ENCODE measurements around the gene FAM151B. TPM values are rescaled to one million over a fixed set of nuclear protein-coding genes. Genes with fewer than 3 reads are reported as not detected.

Gene FAM151B
- total and polyA plus RNA-seq, 12 donors, result 1.1 to 5.7 (median 3.5) TPM

DNA sequence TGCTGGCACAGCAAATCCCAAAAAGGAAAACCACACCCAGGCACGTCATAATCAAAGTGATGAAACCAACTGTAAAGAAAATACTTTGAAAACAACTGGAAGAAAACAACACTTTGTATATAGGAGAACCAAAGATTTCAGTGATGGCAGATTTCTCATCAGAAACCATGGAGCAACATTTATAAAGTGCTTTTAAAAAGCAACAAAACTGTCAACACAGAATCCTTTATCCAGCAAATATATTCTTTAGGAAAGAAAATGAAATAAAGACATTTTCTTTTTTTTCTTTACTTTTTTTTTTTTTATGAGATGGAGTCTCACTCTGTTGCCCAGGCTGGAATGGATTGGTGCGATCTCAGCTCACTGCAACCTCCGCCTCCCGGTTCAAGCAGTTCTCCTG, 5.3 kb upstream of the FAM151B start:
- intact Hi-C loops (cut with DNase I), result loop anchor here (10.0 kb wide), 1 partner anchor 192 kb away; no protein-coding TSS in a partner anchor
- 71 to 85% (median 74%) methylated on average over 4 of the region's 4 CpGs for WGBS, 4 donors

DNA sequence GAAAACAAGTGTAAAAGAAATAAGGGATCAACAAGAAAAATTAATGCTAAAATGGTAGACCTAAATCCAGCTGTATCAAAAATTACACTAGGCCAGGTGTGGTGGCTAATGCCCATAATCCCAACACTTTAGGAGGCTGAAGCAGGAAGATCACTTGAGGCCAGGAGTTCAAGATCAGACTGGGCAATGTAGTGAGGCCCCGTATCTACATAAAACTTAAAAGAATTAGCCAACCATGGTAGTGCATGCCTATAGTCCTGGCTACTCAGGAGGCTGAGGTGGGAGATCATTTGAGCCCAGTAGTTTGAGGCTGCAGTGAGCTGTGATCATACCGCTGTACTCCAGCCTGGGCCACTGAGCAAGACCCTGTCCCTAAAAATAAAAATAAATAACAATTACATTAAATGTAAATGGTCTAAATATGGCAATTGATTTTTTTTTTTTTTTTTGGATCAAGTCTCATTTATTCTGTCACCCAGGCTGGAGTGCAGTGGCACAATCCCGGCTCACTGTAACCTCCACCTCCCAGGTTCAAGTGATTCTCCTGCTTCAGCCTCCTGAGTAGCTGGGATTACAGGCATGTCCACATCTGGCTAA, 4.2 kb upstream of the FAM151B start:
- Histone ChIP-seq H3K9me3 (replicated peaks in 1 of 3) (peaks cover 0 to 7% (median 0%) of the 10 kb centered on the region in 3 donors), H3K27me3 (no peaks in the 10 kb centered on the region), H3K36me3 (replicated peaks in 1 of 2) (no peaks in the 10 kb centered on the region), H3K4me3 (no peak overlapping the region), H3K4me1 (replicated peaks in 1 of 2) (peaks cover 10 to 11% of the 10 kb centered on the region in 2 donors), H3K27ac (no peak overlapping the region)
- DNase-seq, result no peak
- intact Hi-C loops (cut with DNase I), result loop anchor here (10.0 kb wide), 1 partner anchor 191 kb away; no protein-coding TSS in a partner anchor
- no peak for TF ChIP-seq POLR2A (IDR thresholded peaks at IDR 0.05)
- TF ChIP-seq, protein P1, sequence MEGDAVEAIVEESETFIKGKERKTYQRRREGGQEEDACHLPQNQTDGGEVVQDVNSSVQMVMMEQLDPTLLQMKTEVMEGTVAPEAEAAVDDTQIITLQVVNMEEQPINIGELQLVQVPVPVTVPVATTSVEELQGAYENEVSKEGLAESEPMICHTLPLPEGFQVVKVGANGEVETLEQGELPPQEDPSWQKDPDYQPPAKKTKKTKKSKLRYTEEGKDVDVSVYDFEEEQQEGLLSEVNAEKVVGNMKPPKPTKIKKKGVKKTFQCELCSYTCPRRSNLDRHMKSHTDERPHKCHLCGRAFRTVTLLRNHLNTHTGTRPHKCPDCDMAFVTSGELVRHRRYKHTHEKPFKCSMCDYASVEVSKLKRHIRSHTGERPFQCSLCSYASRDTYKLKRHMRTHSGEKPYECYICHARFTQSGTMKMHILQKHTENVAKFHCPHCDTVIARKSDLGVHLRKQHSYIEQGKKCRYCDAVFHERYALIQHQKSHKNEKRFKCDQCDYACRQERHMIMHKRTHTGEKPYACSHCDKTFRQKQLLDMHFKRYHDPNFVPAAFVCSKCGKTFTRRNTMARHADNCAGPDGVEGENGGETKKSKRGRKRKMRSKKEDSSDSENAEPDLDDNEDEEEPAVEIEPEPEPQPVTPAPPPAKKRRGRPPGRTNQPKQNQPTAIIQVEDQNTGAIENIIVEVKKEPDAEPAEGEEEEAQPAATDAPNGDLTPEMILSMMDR (IDR thresholded peaks at IDR 0.05), result no peak
- 91 to 100% (median 96%) methylated on average over 3 of the region's 3 CpGs for WGBS, 4 donors

More for the DNA sequence above, 5.3 kb upstream of the FAM151B start:
- Histone ChIP-seq H3K4me1 (replicated peaks in 1 of 2) (peaks cover 7 to 8% of the 10 kb centered on the region in 2 donors), H3K27ac (no peak overlapping the region), H3K9me3 (replicated peaks in 1 of 3) (peaks cover 0 to 7% (median 0%) of the 10 kb centered on the region in 3 donors), H3K4me3 (no peak overlapping the region), H3K36me3 (replicated peaks in 1 of 2) (no peaks in the 10 kb centered on the region), H3K27me3 (no peaks in the 10 kb centered on the region)
- TF ChIP-seq, protein P1 (IDR thresholded peaks at IDR 0.05), result no peak
- TF ChIP-seq POLR2A (IDR thresholded peaks at IDR 0.05), result no peak
- no peak for DNase-seq

DNA sequence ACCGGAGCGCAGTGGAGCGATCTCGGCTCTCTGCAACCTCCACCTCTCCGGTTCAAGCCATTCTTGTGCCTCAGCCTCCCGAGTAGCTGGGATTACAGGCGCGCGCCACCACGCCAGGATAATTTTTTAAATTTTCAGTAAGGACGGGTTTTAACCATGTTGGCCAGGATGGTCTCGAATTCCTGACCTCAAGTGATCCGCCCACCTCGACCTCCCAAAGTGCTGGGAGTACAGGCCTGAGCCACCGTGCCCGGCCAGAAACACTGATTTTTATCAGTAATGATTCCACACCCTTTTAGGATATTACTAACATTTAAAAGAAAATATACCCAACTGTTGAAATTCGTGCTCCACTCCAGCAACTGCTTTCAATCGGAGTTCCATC, 464 bp upstream of the FAM151B start:
- TF ChIP-seq POLR2A (IDR thresholded peaks at IDR 0.05), result no peak
- TF ChIP-seq, protein P1 (IDR thresholded peaks at IDR 0.05), result no peak
- DNase-seq, result peak in 6 of 7 donors; percentile 18 to 59 (median 24)
- no peaks in the 10 kb centered on the region for H3K36me3 ChIP-seq (replicated peaks in 1 of 2)
- H3K4me3 ChIP-seq, result peak overlapping the region in 2 of 4 donors; percentile 41 to 74
- WGBS, 4 donors, result 56 to 60% (median 57%) methylated on average over 18 of the region's 18 CpGs
- H3K27ac ChIP-seq, result peak overlapping the region in 4 of 5 donors; percentile 62 to 87 (median 82)
- peaks cover 0 to 7% (median 0%) of the 10 kb centered on the region in 3 donors for H3K9me3 ChIP-seq (replicated peaks in 1 of 3)
- peaks cover 14 to 16% of the 10 kb centered on the region in 2 donors for H3K4me1 ChIP-seq (replicated peaks in 1 of 2)
- no peaks in the 10 kb centered on the region for H3K27me3 ChIP-seq
- intact Hi-C loops (cut with DNase I), result loop anchor here (10.0 kb wide), 1 partner anchor 187 kb away; no protein-coding TSS in a partner anchor

DNA sequence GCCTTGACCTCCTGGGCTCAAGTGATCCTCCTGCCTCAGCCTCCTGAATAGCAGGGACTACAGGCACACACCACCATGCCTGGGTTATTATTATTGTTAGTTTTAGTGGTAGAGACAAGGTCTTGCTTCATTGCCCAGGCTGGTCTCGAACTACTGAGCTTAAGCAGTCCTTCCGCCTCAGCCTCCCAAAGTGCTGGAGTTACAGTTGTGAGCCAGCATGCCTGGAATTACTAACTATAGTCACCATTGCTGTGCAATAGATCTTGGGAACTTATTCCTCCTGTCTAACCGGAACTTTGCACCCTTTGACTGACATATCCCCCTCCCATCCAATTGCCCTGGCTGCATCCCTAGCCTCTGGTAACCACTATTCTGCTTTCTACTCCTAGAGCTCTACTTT, 3.4 kb downstream of the FAM151B start:
- DNase-seq, result no peak
- TF ChIP-seq, protein P1 (IDR thresholded peaks at IDR 0.05), result no peak
- no peak for TF ChIP-seq POLR2A (IDR thresholded peaks at IDR 0.05)
- 93 to 97% (median 96%) methylated on average over 3 of the region's 3 CpGs for WGBS, 4 donors
- Histone ChIP-seq H3K27ac (no peak overlapping the region), H3K4me3 (no peak overlapping the region), H3K9me3 (replicated peaks in 1 of 3) (no peaks in the 10 kb centered on the region), H3K36me3 (replicated peaks in 1 of 2) (no peaks in the 10 kb centered on the region), H3K27me3 (no peaks in the 10 kb centered on the region), H3K4me1 (replicated peaks in 1 of 2) (peaks cover 14 to 16% of the 10 kb centered on the region in 2 donors)
- intact Hi-C loops (cut with DNase I), result no loop called here
